Neuronal stem cell (in vitro differentiated cells): ENCODE data around the gene GLRX.

Experiments used
- DNase-seq: peaks from one replicate; pipeline ENCODE4 v3.0.0-alpha.2; 2013; ENCODE audit warnings: low spot score
- H2AFZ ChIP-seq: one replicate; pipeline ENCODE4 v1.6.1; 2013; ENCODE audit warnings: mild to moderate bottlenecking, low read length, inconsistent platforms
- H2AK5ac ChIP-seq: 2 replicates; pipeline ENCODE4 v1.6.1; 2013; ENCODE audit warnings: low read depth, mild to moderate bottlenecking, inconsistent platforms, low read length, moderate library complexity, mixed read lengths
- H2BK120ac ChIP-seq: 2 replicates; pipeline ENCODE4 v1.6.1; 2013; ENCODE audit warnings: low read depth, mild to moderate bottlenecking, inconsistent platforms, low read length, moderate library complexity, mixed read lengths
- H2BK12ac ChIP-seq: one replicate; pipeline ENCODE4 v1.6.1; 2013; ENCODE audit warnings: low read length, inconsistent platforms
- H2BK15ac ChIP-seq: 2 replicates; pipeline ENCODE4 v1.6.1; 2013; ENCODE audit warnings: mild to moderate bottlenecking, low read length, inconsistent platforms, mixed read lengths
- H2BK5ac ChIP-seq: one replicate; pipeline ENCODE4 v1.6.1; 2013; ENCODE audit warnings: inconsistent platforms, mild to moderate bottlenecking, low read length, moderate library complexity
- H3K14ac ChIP-seq: one replicate; pipeline ENCODE4 v1.6.1; 2013; ENCODE audit warnings: low read length, inconsistent platforms
- H3K18ac ChIP-seq: 2 replicates; pipeline ENCODE4 v1.6.1; 2013; ENCODE audit warnings: low read length, inconsistent platforms
- H3K23ac ChIP-seq: 2 replicates; pipeline ENCODE4 v1.6.1; 2013; ENCODE audit warnings: low read depth, mild to moderate bottlenecking, mixed read lengths, low read length, inconsistent platforms; ENCODE audit not compliant: poor library complexity
- H3K27ac ChIP-seq: replicated peaks from 3 replicates; pipeline ENCODE4 v1.5.1; 2013; ENCODE audit warnings: low read length, inconsistent platforms
- H3K27me3 ChIP-seq, 3 experiments: 2 replicates each; pipeline ENCODE4 v1.6.1; 2013; ENCODE audit warnings: low read length in 3 of 3, mild to moderate bottlenecking in 2 of 3, inconsistent platforms in 1 of 3, low read depth in 1 of 3, mixed read lengths in 1 of 3, moderate library complexity in 1 of 3; ENCODE audit not compliant: control insufficient read depth in 3 of 3, insufficient read depth in 3 of 3
- H3K36me3 ChIP-seq, 2 donors: replicated peaks in 1 of 2; 2 replicates each; pipeline ENCODE4 v1.6.1; 2013; ENCODE audit warnings: low read length in 2 of 2; ENCODE audit not compliant: control insufficient read depth in 2 of 2, insufficient read depth in 2 of 2
- H3K4ac ChIP-seq: 2 replicates; pipeline ENCODE4 v1.6.1; 2013; ENCODE audit warnings: inconsistent platforms, mild to moderate bottlenecking, low read length, moderate library complexity
- H3K4me1 ChIP-seq, 2 donors: 1 replicate in 1 of 2; 2 replicates in 1 of 2; pipeline ENCODE4 v1.6.1; 2013; ENCODE audit warnings: low read length in 2 of 2, low read depth in 1 of 2; ENCODE audit not compliant: control insufficient read depth in 2 of 2, insufficient read depth in 1 of 2
- H3K4me2 ChIP-seq: one replicate; pipeline ENCODE4 v1.6.1; 2013; ENCODE audit warnings: mild to moderate bottlenecking, low read length, inconsistent platforms; ENCODE audit not compliant: insufficient read depth, poor library complexity, severe bottlenecking
- H3K4me3 ChIP-seq, 2 donors: 2 replicates each; pipeline ENCODE4 v1.5.1; 2013; ENCODE audit warnings: low read length in 2 of 2, mild to moderate bottlenecking in 2 of 2, inconsistent platforms in 1 of 2, moderate library complexity in 1 of 2
- H3K79me1 ChIP-seq: one replicate; pipeline ENCODE4 v1.6.1; 2013; ENCODE audit warnings: low read depth, mild to moderate bottlenecking, inconsistent platforms, low read length, moderate library complexity
- H3K9ac ChIP-seq: one replicate; pipeline ENCODE4 v1.6.1; 2013; ENCODE audit warnings: mild to moderate bottlenecking, low read depth, low read length, inconsistent platforms; ENCODE audit not compliant: poor library complexity
- H3K9me3 ChIP-seq, 2 donors: replicated peaks in 1 of 2; 2 replicates each; pipeline versions ENCODE3 to v1.6.1; 2013; ENCODE audit warnings: low read length in 2 of 2, mild to moderate bottlenecking in 2 of 2, inconsistent platforms in 1 of 2, low read depth in 1 of 2, mixed read lengths in 1 of 2, moderate library complexity in 1 of 2; ENCODE audit not compliant: control insufficient read depth in 2 of 2, insufficient read depth in 1 of 2
- H4K8ac ChIP-seq: one replicate; pipeline ENCODE4 v1.6.1; 2013; ENCODE audit warnings: low read depth, mild to moderate bottlenecking, inconsistent platforms, low read length, moderate library complexity
- H4K91ac ChIP-seq: one replicate; pipeline ENCODE4 v1.6.1; 2013; ENCODE audit warnings: low read length, low read depth, mild to moderate bottlenecking, inconsistent platforms; ENCODE audit not compliant: poor library complexity
- WGBS, 2 donors: extraction: QIAGEN DNeasy Blood & Tissue Kit; methylation state at CpG; one replicate each; pipeline ENCODE4 v1.1.7; 2013; ENCODE audit warnings: missing lambda C conversion rate in 2 of 2, mixed read lengths in 1 of 2; ENCODE audit not compliant: insufficient read length in 2 of 2, insufficient replicate concordance in 1 of 2; ENCODE audit errors: extremely low coverage in 2 of 2; 5-methylcytosine and 5-hydroxymethylcytosine counted together

GLRX gene

GRCh38 chr5:95799191-95799835, 23.2 kb downstream of the GLRX start:
- Histone ChIP-seq H3K4me2 (no peak overlapping the region), H2BK15ac (no peak overlapping the region), H3K23ac (no peak overlapping the region), H3K27ac (no peak overlapping the region), H2BK12ac (no peak overlapping the region), H3K9ac (no peak overlapping the region), H2BK120ac (no peak overlapping the region), H3K79me1 (no peaks in the 10 kb centered on the region), H3K18ac (no peak overlapping the region), H3K27me3 (no peaks in the 10 kb centered on the region), H2AK5ac (no peak overlapping the region), H4K91ac (no peak overlapping the region), H3K4ac (no peak overlapping the region), H2AFZ (no peak overlapping the region), H4K8ac (no peak overlapping the region), H3K9me3 (no peaks in the 10 kb centered on the region), H3K14ac (no peak overlapping the region), H2BK5ac (no peak overlapping the region), H3K4me1 (no peaks in the 10 kb centered on the region), H3K36me3 (peaks cover 0 to 36% of the 10 kb centered on the region in 2 donors), H3K4me3 (no peak overlapping the region)
- no CpG with 5 or more reads among the region's 4 CpGs for WGBS, 2 donors
- no peak for DNase-seq

- H2BK120ac ChIP-seq, result no peak overlapping the region
- H3K18ac ChIP-seq, result no peak overlapping the region
- H2BK12ac ChIP-seq, result no peak overlapping the region
- H3K9ac ChIP-seq, result no peak overlapping the region
- H3K14ac ChIP-seq, result no peak overlapping the region
- no peak for DNase-seq
- no peak overlapping the region for H3K27ac ChIP-seq
- no peak overlapping the region for H2AK5ac ChIP-seq
- H3K4me2 ChIP-seq, result no peak overlapping the region
- no peaks in the 10 kb centered on the region for H3K9me3 ChIP-seq
- H2BK5ac ChIP-seq, result no peak overlapping the region
- peaks cover 0 to 43% of the 10 kb centered on the region in 2 donors for H3K36me3 ChIP-seq
- H4K91ac ChIP-seq, result no peak overlapping the region
- no peak overlapping the region for H3K4ac ChIP-seq
- no peak overlapping the region for H3K4me3 ChIP-seq
- no peaks in the 10 kb centered on the region for H3K27me3 ChIP-seq
- H3K4me1 ChIP-seq, result no peaks in the 10 kb centered on the region
- no peak overlapping the region for H2AFZ ChIP-seq
- H3K23ac ChIP-seq, result no peak overlapping the region
- H3K79me1 ChIP-seq, result no peaks in the 10 kb centered on the region
- no peak overlapping the region for H4K8ac ChIP-seq
- no peak overlapping the region for H2BK15ac ChIP-seq
These were observed 24.0 kb downstream of the GLRX start for GRCh38 chr5:95798545-95798944.

- H3K9me3 ChIP-seq, result no peaks in the 10 kb centered on the region
- no peak overlapping the region for H2BK15ac ChIP-seq
- no peak overlapping the region for H3K9ac ChIP-seq
- H3K18ac ChIP-seq, result no peak overlapping the region
- no CpG with 5 or more reads among the region's 2 CpGs for WGBS, 2 donors
- no peak overlapping the region for H2BK5ac ChIP-seq
- no peaks in the 10 kb centered on the region for H3K4me1 ChIP-seq
- DNase-seq, result no peak
- H3K27me3 ChIP-seq, result no peaks in the 10 kb centered on the region
- H4K91ac ChIP-seq, result no peak overlapping the region
- H2BK12ac ChIP-seq, result no peak overlapping the region
- no peak overlapping the region for H3K14ac ChIP-seq
- H2BK120ac ChIP-seq, result no peak overlapping the region
- H3K4ac ChIP-seq, result no peak overlapping the region
- no peak overlapping the region for H3K4me2 ChIP-seq
- no peak overlapping the region for H2AFZ ChIP-seq
- no peak overlapping the region for H3K27ac ChIP-seq
- H3K23ac ChIP-seq, result no peak overlapping the region
- H3K4me3 ChIP-seq, result no peak overlapping the region
- no peak overlapping the region for H2AK5ac ChIP-seq
- H3K79me1 ChIP-seq, result no peaks in the 10 kb centered on the region
- peaks cover 0 to 48% of the 10 kb centered on the region in 2 donors for H3K36me3 ChIP-seq
- no peak overlapping the region for H4K8ac ChIP-seq
These were observed 24.5 kb downstream of the GLRX start for GRCh38 chr5:95798048-95798447.

GRCh38 chr5:95797301-95797700, 25.2 kb downstream of the GLRX start:
- Histone ChIP-seq H2AK5ac (no peak overlapping the region), H2BK15ac (no peak overlapping the region), H3K23ac (no peak overlapping the region), H3K27me3 (no peaks in the 10 kb centered on the region), H2BK5ac (no peak overlapping the region), H2BK12ac (no peak overlapping the region), H4K91ac (no peak overlapping the region), H4K8ac (no peak overlapping the region), H3K9me3 (no peaks in the 10 kb centered on the region), H3K4me3 (no peak overlapping the region), H3K18ac (no peak overlapping the region), H3K27ac (no peak overlapping the region), H3K4me2 (no peak overlapping the region), H3K9ac (no peak overlapping the region), H3K14ac (no peak overlapping the region), H2AFZ (no peak overlapping the region), H3K79me1 (no peaks in the 10 kb centered on the region), H2BK120ac (no peak overlapping the region), H3K36me3 (peaks cover 0 to 55% of the 10 kb centered on the region in 2 donors), H3K4me1 (no peaks in the 10 kb centered on the region), H3K4ac (no peak overlapping the region)
- WGBS, 2 donors, result no CpG with 5 or more reads among the region's 3 CpGs
- DNase-seq, result no peak
